ENCODE results near the gene AOPEP.

AOPEP gene

GRCh38 chr9:95048225-95049087 is 322.0 kb downstream of the AOPEP start:
- DNase-seq, result peak; percentile 66

DNA sequence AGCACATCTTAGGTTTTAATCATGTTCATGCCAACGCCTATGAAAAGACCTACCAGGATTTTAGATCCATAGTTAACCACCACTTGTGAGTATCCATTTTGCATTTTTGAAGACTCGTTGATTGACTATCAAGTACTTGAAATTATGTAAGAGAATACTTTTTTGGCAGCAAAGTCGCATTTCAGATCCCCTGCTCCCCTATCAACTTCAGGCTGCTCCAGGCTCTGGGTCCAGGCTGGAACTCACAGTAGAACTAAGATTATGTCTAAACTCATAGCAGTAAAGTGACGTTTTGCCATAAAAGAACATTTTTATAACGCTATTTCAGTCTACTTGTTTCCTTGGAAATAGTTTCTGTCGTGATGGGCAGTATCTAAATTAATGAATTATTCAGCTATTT is 323.3 kb downstream of the AOPEP start:
- no peak for DNase-seq

DNA sequence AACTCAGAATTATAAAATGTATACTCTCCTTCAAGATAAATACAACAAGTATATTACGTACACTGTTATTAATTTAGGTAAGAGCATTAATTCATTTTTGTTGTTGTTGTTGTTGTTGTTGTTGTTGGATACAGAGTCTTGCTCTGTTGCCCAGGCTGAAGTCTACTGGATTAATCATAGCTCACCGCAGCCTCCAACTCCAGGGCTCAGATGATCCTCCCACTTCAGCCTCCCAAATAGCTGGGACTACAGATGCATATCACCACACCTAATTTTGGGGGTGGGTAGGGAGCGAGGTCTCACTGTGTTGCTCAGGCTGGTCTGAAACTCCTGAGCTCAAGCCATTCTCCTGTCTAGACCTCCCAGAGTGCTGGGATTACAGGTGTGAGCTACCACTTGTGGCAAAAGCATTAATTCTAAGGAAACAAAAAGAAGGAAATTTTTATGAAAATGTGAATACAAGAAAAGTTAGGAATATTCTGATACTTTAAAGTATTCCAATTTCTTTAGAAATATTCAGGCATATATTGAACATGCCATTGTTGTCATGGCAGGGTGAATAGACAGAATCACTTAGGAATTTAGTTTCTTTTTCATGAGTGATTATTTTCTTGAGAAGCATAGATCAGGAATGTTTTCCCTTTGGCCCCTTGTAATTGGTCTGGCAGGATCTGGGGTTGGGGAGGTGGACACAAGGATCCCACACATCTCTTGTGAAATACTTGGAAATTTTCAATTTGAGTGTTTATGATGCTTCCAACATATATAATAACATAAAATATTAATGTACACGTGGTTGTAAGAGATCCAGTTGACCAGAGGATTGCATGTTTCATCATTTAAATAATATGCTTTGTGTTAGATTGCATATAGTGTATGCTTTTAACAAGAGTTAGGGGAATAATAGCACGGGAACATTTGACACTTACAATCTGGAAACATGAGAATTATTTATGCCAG is 327.4 kb downstream of the AOPEP start:
- no peak for DNase-seq

DNA sequence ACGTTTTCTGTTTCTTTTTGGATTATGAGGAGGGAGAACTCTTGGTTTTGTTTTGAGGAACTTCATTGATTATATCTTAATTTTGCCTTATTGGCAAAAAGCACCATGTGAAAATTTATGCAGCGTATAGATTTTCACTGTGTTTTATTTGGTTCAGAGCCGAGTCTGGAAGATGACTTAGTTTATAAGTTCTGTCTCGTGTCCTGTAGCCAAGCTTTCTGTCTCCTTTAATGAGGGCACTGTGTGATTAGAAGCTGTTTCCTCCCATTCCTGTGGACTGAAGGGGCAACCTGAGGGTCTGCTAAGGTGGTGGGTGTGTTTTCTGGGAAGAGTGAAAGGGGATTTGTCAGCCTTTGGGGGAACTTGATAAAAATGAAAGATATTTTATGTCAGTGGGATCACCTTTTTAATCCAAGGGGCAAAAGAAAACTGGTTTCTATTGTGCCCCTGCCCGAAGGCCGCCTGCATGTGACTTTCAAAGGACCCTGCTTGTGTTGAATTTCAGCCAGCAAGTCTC is 328.9 kb downstream of the AOPEP start:
- no peak for DNase-seq

DNA sequence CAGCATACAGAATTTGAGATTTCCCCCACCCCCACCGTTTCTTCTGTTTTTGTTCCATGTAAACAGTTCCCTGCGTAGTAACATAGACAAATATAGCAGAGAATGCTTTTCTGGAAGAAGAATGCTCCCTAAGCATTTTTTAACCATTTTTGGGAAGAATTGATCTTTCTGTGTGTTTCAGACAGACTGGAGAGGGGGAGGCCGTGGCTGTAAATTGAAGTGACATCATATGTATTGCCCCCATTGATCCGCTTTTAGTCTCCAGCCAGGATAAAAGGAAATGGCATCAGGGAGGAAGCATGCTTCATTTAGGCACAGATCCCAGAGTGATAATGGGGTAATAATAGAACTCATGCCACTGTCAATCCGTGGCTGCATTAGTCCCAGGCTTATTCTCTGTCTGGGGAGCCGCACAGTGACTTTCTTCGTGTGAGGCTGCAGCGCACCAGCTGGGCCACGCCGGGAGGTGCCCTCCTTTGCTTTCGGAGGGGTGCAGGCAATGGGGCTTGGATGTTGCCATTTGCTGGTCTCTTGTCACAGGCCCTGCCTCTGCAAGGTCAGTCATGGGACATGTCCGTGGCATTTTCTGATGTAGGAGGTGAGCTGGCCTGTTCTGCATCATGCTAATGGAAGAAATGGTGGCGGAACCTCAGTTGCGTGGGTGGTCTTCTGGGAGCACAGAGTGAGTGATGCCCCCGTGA is 329.5 kb downstream of the AOPEP start:
- no peak for DNase-seq

DNA sequence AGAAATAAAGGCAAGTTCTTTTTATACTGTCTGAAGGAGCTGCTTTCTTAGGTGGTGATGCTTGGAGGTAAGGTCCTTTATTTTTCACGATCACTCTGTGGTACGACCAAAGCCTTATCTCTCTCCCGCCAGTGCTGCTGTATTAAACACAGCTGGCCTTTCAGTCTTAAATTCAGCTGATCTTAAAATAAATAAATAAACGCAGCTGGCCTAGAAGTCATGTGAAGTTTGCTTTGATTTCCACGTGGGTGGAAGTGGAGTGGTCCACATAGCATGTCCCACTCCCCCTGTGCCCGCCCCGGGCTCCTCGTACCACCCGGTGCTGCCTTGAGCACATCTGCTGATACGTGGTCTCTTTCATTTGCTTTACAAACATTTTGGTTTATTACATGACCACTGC is 330.6 kb downstream of the AOPEP start:
- DNase-seq, result peak; percentile 7

DNA sequence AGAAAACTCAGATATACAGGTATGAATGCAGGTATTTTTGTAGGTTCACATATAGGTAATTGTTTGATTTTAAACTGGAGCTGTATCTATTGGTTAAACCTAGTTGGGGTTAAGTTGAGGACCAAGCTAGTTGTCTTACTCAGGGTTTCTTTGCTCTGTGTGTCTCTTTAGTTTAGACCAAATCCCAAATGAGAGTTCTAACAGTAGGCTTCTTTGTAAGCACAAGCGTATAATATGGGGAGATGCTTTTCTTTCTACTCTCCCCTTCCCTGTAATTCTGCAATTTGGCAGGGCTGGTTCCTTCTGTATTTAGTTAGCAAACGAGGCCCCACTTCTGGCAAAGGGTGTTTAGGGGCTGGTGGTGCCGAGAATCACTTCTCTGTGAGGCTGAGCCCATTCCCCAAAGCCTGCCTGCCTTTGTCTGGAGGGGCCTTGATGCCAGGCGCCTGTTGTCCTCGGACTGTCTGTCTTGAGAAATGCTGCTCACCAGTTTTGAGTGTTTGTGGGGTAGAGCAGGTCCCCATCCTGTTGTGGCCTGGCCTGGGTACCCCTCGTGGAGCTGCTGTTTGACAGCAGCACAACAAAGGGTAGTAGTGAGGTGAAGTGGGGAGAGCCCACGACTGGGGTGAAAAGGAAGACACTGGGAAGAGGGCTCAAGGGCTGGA is 331.8 kb downstream of the AOPEP start:
- DNase-seq, result no peak

DNA sequence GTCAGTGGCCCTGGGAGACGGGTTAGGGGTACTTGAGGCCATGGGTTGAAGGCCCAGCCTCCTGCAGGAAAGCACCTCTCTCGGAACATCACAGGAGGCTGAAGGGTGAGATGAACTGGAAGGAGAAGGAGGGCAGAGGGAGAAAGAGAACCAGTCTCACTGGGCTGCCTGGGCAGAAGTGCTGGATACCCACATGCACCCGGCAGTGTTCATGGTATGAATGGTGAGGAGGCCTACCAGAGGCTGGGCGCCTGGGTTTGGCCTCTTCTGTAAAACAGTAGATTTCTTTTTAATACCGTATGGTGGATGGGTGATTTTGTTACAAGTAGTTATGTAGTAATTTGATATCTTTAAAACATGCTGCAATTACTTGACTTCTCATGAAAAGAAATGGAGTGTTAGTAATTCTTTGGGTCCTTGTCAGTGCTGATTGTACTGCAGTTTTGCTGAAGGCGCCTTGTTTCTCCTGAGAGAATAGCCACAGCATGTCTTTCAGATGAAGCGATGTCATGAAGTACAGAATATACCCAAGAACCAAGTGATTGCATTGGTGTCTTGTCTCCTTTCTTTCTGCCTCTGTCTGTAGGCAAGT is 332.4 kb downstream of the AOPEP start:
- DNase-seq, result no peak

DNA sequence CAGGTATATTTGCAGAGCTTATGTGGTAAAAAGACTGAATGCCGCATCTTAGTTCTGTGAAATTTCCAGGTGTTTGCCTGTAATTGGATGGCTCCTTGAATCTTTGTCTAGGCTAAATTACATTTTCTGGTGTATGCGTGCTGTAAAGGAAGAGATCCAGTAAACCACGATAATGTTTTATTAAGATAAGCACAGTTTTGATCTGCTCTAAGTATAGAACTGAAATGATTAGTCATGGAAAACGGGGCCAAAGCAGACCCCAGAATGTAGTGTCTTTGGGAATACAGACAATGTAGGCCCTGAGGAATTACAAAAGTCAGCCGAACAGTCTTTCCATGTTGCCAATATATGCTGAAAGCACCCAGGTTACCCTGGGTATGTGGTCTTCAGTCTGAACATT is 333.7 kb downstream of the AOPEP start:
- DNase-seq, result no peak

- no peak for DNase-seq
Observed at GRCh38 chr9:95060916-95061315, 334.4 kb downstream of the AOPEP start.

DNA sequence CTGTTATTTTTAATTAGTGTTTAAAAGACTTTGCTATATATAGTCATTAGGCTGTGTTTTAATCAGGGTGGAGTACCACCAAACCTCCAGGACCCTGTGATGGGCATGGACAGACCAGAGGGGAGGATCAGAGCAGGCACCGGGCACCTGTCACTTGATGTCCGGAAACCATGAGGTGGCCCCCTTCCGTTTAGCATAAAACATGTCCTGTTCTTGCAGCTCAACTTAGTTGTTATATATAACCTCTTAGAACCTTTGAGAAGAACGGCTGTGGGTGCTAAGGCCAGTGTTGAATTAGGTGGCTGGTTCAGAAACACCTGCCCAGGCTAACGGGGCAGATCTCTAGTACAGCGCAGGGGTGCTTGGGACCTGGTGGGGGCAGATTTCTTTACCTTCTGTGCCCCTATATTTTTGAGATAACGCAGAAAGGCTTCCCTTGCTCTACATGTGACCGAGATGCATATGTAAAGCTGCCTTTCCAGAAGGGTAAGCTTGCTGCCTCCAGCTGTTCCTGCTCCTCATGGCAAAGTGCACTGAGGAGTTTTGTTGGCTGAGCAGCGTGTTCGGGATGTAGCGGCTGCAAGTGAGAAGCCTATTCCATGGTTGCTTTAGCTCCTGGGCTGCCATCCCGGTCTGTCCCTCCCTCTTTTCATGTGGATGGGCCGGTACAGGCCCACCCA is 335.6 kb downstream of the AOPEP start:
- no peak for DNase-seq

DNA sequence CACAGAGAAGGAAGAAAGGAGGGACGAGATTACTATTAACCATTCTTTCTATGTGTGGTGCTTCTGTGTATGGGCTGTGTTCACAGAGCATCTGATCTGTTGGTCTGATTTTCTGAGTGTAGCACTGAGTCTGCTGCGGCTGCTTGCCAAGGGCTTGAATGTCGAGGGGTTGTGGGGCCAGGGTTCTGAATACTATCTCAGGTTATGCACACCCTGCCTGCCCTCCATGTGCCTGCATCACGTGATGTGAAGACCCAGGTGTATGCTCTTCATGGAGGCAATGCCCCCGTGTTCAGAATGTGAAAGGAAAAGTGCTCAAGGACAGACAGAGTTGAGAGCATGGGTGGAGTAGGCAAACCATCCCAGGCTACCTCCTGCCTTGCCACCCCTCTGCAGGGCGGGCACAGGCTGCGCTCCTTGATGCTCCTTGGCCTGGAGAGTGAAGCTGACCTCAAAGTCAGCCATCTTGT is 336.1 kb downstream of the AOPEP start:
- DNase-seq, result no peak

DNA sequence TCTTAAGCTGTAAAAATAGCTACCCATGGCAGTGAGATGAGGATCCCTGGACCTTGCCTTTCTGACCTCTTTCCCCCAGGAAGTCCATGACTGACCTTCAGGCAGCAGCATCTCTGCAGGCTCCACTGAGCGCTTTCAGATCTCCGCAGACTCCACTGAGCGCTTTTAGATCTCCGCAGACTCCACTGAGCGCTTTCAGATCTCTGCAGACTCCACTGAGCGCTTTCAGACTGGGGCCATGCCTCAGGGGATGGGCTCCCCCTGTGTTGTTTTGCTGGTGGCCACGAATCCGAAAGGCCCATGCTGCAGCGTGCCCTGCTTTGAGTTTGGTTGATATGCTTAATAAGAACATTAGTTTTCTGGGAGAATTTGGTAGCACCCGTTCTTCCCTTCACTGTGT is 336.8 kb downstream of the AOPEP start:
- no peak for DNase-seq

DNA sequence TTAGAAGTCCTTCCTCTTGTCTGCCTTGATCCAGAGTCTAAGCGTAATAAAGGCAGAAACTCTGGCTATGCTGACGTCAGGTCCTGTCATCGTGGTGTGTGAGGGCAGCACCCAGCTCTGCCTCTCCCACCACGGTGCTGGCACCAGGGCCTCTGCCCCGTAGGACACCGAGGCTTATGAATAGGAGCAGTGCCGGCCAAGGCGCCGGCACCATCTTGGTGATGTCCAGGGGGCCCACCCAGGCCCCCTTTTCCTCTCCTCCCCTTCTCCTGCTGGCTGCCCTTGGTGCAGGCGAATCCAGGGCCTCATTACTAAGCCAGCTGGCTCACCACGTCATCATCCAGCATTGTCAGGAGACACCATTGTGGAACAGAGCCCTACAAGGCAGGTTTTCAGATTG is 338.7 kb downstream of the AOPEP start:
- DNase-seq, result no peak

- no peak for DNase-seq
Observed at GRCh38 chr9:95067057-95067456, 340.6 kb downstream of the AOPEP start.

- no peak for DNase-seq
Observed at GRCh38 chr9:95067897-95068296, 341.4 kb downstream of the AOPEP start.

GRCh38 chr9:95070549-95071021 is 344.1 kb downstream of the AOPEP start:
- no peak for DNase-seq

DNA sequence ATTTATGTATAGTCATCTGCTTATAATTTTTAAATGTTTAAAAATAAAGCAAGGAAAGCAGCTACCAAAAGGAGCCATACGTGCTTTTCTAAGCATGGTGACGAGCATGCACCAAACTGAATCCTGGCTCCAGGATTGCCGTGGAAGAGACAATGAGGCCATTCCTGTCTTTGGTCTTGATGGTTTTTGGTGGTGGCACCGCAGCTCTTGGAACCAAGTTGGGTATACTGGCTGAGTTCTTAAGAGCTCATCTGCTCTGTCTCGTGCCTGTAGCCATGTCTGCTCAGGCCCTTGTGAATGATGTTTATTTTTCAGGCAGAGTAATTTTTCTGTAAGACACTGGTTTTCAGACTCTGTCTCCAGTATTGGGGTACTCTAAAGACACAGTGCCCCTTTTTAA is 345.0 kb downstream of the AOPEP start:
- DNase-seq, result no peak

DNA sequence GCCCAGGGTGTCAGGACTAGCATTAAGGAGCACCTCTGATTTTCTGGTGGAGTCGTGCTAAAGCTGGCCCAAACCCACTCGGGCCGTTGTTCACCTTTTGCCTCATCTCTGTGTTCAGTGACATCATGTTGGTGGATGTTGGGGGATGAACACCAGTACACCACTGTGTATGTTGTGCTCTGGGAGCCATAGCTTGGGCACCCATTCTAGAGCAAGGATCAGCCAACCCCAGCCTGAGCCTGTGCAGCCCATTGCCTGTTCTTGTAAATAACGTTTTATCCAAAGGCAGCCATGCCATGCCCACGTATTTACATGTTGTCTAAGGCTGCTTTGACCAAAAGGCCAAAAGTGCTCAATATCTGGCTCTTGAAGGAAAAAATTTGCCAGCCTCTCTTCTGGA is 345.4 kb downstream of the AOPEP start:
- DNase-seq, result no peak

GRCh38 chr9:95073042-95073607 is 346.6 kb downstream of the AOPEP start:
- DNase-seq, result no peak

DNA sequence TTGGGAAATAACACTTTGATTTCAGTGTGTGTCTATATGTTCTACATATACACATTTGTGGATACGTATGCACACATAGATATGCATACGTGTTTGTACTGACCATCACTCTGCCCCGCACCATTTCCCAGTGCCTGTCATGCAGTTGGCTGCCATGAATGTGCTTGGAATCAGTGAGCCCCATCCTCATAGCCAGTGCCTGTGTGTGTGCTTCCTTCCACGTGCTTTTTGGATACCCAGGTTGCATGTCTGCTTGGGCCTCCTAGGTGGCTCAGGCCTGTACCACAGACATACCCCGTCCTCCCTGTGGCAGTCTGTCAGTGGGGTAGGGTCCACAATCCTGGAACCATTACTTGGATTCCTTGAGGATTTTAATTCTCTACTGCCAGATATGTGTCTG is 347.4 kb downstream of the AOPEP start:
- no peak for DNase-seq

Measured in OCI-M1 (cell line).